HepG2 (cell line): ENCODE data around the gene AJUBA. TPM values are rescaled to one million over a fixed set of nuclear protein-coding genes. Genes with fewer than 3 reads are reported as not detected.
A peak's percentile ranks its signal among the peaks of the same experiment; 100 is the strongest.

Experiments used
- AHDC1 ChIP-seq: sonication (generic); formaldehyde crosslinking; IDR thresholded peaks from 2 replicates; pipeline ENCODE4 v1.5.1; 2020; ENCODE audit warnings: mild to moderate bottlenecking, missing genetic modification reagents, borderline replicate concordance
- ARNTL ChIP-seq: sonication (generic); formaldehyde crosslinking; IDR thresholded peaks from 2 replicates; pipeline ENCODE4 v1.4.0; 2020; ENCODE audit warnings: mild to moderate bottlenecking, missing genetic modification reagents
- DNMT3B ChIP-seq: conservative IDR thresholded peaks from 2 replicates; pipeline ENCODE4 v1.6.1; 2016; ENCODE audit warnings: missing biosample characterization, control low read depth
- FOXP1 ChIP-seq, 2 experiments: fragments of 450-650 bp in 1 of 2; IDR thresholded peaks; 2 replicates each; pipeline ENCODE4 v1.6.1; 2017 to 2018; ENCODE audit warnings: antibody characterized with exemption in 1 of 2
- MED8 ChIP-seq: sonication (generic); formaldehyde crosslinking; IDR thresholded peaks from 2 replicates; pipeline ENCODE4 v1.8.1; 2023; ENCODE audit warnings: mild to moderate bottlenecking, missing genetic modification reagents; ENCODE audit not compliant: insufficient replicate concordance
- NONO ChIP-seq, 2 experiments: fragments of 450-650 bp in 1 of 2; sonication (generic) in 1 of 2; formaldehyde crosslinking in 1 of 2; IDR thresholded peaks in 1 of 2; conservative IDR thresholded peaks in 1 of 2; 2 replicates each; pipeline versions ENCODE4 v1.6.1 to v1.8.0; 2017 to 2022; ENCODE audit warnings: mild to moderate bottlenecking in 1 of 2, missing genetic modification reagents in 1 of 2, moderate library complexity in 1 of 2
- PBX3 ChIP-seq: sonication (generic); formaldehyde crosslinking; IDR thresholded peaks from 2 replicates; pipeline ENCODE4 v1.8.1; 2023; ENCODE audit warnings: missing genetic modification reagents, inconsistent platforms, borderline replicate concordance
- SRSF4 ChIP-seq: fragments of 200-400 bp; formaldehyde crosslinking; IDR thresholded peaks from one replicate; pipeline ENCODE4 v1.6.1; 2018; ENCODE audit warnings: mild to moderate bottlenecking, low read depth, low read length, moderate library complexity; ENCODE audit not compliant: poor library complexity, severe bottlenecking
- ZNF337 ChIP-seq: sonication (generic); formaldehyde crosslinking; IDR thresholded peaks from 2 replicates; pipeline ENCODE4 v1.5.1; 2020; ENCODE audit warnings: missing genetic modification reagents, low read depth, mild to moderate bottlenecking, borderline replicate concordance
- ZNF558 ChIP-seq: sonication (generic); formaldehyde crosslinking; IDR thresholded peaks from 2 replicates; pipeline ENCODE4 v1.9.0; 2022; ENCODE audit warnings: mild to moderate bottlenecking, missing genetic modification reagents, borderline replicate concordance
- ZNF75D ChIP-seq: sonication (generic); formaldehyde crosslinking; IDR thresholded peaks from 2 replicates; pipeline ENCODE4 v1.8.1; 2023; ENCODE audit warnings: missing genetic modification reagents, mild to moderate bottlenecking, borderline replicate concordance
- ZSCAN29 ChIP-seq: sonication (generic); formaldehyde crosslinking; conservative IDR thresholded peaks from 2 replicates; pipeline ENCODE4 v1.4.0; 2020; ENCODE audit warnings: mild to moderate bottlenecking, missing genetic modification reagents
- polyA plus RNA-seq, 8 experiments: library from polyadenylated mRNA; depleted of rRNA in 3 of 8; stranded (reverse) in 7 of 8; unstranded in 1 of 8; fragments of >200 nt; fragmentation: Illumina TruSeq in 4 of 8; extraction: Trizol in 4 of 8; gene quantifications; 2 replicates each; pipeline versions ENCODE4 v1.2.1 to v1.2.3, GENCODE V29; 2011 to 2016; ENCODE audit warnings: low read depth in 4 of 8, missing spikeins in 1 of 8, mixed read lengths in 1 of 8; ENCODE audit not compliant: insufficient read depth in 1 of 8
- total RNA-seq, 5 experiments: library from RNA; depleted of rRNA; stranded (reverse); fragments of >200 nt; fragmentation: Illumina TruSeq; extraction: Trizol; gene quantifications; 2 replicates each; pipeline ENCODE4 v1.2.3, GENCODE V29; 2016; ENCODE audit warnings: low read depth in 1 of 5
- TF ChIP-seq, protein P1 (sequence below): sonication (generic); formaldehyde crosslinking; IDR thresholded peaks from 2 replicates; pipeline ENCODE4 v1.4.0; 2020; ENCODE audit warnings: missing genetic modification reagents, borderline replicate concordance
- TF ChIP-seq, protein P2 (sequence below): sonication (generic); formaldehyde crosslinking; IDR thresholded peaks from 2 replicates; pipeline ENCODE4 v1.4.0; 2020; ENCODE audit warnings: mild to moderate bottlenecking, missing genetic modification reagents
- TF ChIP-seq, protein P3 (sequence below): sonication (generic); formaldehyde crosslinking; IDR thresholded peaks from 2 replicates; pipeline ENCODE4 v1.4.0; 2020; ENCODE audit warnings: missing genetic modification reagents

The AJUBA gene
- total and polyA plus RNA-seq, 2 of the 13 experiments (the other 11 are each of a cell fraction or from before 2014, with no cell fraction given), result 157 to 241 TPM

DNA sequence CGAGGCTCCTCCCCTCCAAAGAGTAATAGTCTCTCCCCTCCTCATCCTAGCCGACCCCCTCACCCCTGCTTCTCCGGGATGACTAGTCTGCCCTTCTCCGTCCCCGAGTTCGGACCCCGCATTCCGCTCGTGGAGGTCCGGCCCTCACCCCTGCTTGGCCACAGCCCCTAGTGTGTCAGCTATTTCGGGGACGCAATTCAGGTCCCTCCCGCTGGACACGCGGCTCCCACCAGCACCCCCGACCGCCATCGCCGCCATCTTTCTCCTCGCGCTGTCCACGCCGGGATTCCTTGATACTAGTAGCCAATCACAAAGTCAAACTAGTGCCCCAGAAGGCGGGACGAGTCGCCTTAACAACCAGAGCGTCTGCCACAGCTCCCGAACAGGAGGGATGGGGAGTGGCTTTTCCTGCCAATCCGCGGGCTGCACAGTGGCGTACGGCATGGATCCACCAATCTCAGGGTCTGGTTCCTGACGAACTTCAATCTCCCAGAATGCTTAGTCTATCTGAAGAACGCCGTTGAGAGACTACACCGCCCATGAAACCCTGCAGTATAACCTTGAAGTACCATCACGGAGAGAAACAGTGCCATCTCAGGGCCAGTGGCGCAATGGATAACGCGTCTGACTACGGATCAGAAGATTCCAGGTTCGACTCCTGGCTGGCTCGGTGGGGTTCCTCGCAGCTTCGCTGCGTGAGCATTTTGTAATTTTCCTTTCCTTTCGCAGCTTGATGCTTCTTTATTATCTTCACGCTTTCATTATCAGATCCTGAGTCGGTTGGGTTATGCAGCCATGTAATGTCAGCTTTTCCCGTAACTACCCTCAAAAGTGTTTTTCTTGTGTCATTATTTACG is 53.0 kb downstream of the AJUBA start, which contains the start of gene PRMT5 (continued):
- TF ChIP-seq, protein P1, sequence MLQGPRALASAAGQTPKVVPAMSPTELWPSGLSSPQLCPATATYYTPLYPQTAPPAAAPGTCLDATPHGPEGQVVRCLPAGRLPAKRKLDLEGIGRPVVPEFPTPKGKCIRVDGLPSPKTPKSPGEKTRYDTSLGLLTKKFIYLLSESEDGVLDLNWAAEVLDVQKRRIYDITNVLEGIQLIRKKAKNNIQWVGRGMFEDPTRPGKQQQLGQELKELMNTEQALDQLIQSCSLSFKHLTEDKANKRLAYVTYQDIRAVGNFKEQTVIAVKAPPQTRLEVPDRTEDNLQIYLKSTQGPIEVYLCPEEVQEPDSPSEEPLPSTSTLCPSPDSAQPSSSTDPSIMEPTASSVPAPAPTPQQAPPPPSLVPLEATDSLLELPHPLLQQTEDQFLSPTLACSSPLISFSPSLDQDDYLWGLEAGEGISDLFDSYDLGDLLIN (CRISPR knock-in tag), result peak; percentile 96
- TF ChIP-seq NONO (IDR thresholded peaks at IDR 0.05) (no peak; the same call in 1 of the 2 replicates), NONO (CRISPR knock-in tag; conservative IDR thresholded peaks at IDR 0.05) (peak; percentile 99), ZNF337 (peak; percentile 99), FOXP1 (IDR thresholded peaks at IDR 0.05) (no peak), FOXP1 (CRISPR knock-in tag; IDR thresholded peaks at IDR 0.05) (peak; percentile 80), AHDC1 (no peak; the same call in 1 of the 2 replicates), DNMT3B (CRISPR knock-in tag) (peak; percentile 85), MED8 (CRISPR knock-in tag) (peak; percentile 70), ZNF558 (CRISPR knock-in tag) (peak; percentile 91; the same call in 1 of the 2 replicates), ARNTL (CRISPR knock-in tag) (peak; percentile 32), SRSF4 (no peak), ZNF75D (CRISPR knock-in tag) (no peak), PBX3 (CRISPR knock-in tag) (no peak), ZSCAN29 (peak; percentile 97)
- TF ChIP-seq, protein P2, sequence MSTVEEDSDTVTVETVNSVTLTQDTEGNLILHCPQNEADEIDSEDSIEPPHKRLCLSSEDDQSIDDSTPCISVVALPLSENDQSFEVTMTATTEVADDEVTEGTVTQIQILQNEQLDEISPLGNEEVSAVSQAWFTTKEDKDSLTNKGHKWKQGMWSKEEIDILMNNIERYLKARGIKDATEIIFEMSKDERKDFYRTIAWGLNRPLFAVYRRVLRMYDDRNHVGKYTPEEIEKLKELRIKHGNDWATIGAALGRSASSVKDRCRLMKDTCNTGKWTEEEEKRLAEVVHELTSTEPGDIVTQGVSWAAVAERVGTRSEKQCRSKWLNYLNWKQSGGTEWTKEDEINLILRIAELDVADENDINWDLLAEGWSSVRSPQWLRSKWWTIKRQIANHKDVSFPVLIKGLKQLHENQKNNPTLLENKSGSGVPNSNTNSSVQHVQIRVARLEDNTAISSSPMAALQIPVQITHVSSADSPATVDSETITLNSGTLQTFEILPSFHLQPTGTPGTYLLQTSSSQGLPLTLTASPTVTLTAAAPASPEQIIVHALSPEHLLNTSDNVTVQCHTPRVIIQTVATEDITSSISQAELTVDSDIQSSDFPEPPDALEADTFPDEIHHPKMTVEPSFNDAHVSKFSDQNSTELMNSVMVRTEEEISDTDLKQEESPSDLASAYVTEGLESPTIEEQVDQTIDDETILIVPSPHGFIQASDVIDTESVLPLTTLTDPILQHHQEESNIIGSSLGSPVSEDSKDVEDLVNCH, result no peak; the same call in 1 of the 2 replicates
- TF ChIP-seq, protein P3, sequence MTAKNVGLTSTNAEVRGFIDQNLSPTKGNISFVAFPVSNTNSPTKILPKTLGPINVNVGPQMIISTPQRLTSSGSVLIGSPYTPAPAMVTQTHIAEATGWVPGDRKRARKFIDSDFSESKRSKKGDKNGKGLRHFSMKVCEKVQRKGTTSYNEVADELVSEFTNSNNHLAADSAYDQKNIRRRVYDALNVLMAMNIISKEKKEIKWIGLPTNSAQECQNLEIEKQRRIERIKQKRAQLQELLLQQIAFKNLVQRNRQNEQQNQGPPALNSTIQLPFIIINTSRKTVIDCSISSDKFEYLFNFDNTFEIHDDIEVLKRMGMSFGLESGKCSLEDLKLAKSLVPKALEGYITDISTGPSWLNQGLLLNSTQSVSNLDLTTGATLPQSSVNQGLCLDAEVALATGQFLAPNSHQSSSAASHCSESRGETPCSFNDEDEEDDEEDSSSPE (CRISPR knock-in tag), result peak; percentile 85
